GM21367 (cell line): ENCODE results near the gene CDC37L1.

Experiments
- ATAC-seq: cut with Tn5 transposase; IDR thresholded peaks from one replicate; pipeline ENCODE4 v1.9.1; 2021; ENCODE audit not compliant: unreplicated experiment

Gene CDC37L1

DNA sequence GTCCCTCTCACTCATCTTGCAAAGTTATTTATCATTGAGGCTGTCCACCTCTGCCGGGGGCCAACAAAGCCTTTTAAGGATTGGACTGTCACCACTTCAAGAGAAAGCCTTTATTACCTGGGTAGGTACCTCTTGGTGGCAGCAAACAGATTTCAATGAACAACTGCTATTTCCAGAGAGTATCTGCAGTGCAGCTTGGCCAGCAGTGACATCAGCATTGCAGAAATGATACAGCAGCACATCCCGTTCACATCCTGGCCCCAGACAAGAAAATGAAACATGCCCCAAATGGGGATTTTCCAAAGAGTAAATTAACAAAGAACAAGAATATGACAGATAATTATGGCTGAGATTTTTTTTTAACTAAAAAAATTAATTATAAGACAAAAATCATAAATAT lies 10.8 kb upstream of the CDC37L1 start:
- ATAC-seq, result no peak

GRCh38 chr9:4669890-4670289 lies 9.5 kb upstream of the CDC37L1 start:
- no peak for ATAC-seq

DNA sequence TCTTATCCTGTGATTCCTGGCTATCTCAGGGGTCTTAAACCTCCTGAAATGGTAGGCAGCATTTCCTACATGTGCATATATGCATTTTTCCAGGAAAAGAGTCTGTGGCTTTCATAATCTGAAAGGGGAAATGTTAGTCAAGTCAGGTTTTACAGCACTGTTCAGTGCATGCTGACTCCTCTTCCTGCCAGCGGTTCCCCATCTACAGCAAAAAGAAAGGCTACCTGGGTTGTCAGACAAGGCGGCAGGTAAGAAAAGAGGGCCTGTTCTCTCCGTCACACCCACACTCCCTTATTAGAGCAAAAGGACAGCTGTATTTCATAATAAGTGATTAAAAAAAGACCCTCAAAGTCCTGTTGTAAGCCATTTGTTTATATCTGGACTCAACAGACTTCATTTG lies 8.8 kb upstream of the CDC37L1 start:
- ATAC-seq, result no peak

DNA sequence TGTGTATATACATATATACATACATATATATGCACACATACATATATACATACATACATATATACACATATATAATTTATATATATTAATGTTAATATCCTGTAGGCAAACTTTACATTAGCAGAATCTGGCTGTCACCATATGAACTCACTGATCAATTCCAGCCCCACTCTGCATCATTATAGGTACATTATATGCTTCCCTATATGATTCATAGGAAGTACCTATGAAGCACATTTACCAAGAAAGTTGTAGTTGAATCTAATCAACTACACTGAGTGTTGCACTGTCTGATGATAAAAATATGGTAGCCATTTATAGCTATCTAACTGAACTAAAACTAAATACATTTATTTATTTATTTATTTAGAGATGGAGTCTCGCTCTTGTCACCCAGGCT lies 7.6 kb upstream of the CDC37L1 start:
- ATAC-seq, result no peak

GRCh38 chr9:4674783-4675182 lies 4.6 kb upstream of the CDC37L1 start:
- no peak for ATAC-seq

DNA sequence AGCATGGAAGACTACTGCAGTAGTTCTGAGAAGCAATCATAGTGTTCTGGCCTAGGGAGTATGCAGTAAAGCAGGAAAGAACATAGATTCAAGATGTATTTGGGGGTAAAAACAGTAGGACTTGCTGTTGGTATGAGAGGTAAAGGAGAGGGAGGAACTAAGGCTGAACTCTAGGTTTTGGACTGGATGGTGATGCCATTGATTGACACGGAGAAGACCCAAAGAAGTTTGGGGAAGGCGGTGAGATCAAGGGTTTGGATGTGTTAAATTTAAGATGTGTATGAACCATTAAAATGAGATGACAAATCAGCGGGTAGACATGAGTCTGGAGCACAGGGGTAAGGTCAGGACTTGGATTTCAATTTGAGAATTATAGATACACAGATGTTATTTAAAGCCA lies 2.0 kb upstream of the CDC37L1 start:
- no peak for ATAC-seq

DNA sequence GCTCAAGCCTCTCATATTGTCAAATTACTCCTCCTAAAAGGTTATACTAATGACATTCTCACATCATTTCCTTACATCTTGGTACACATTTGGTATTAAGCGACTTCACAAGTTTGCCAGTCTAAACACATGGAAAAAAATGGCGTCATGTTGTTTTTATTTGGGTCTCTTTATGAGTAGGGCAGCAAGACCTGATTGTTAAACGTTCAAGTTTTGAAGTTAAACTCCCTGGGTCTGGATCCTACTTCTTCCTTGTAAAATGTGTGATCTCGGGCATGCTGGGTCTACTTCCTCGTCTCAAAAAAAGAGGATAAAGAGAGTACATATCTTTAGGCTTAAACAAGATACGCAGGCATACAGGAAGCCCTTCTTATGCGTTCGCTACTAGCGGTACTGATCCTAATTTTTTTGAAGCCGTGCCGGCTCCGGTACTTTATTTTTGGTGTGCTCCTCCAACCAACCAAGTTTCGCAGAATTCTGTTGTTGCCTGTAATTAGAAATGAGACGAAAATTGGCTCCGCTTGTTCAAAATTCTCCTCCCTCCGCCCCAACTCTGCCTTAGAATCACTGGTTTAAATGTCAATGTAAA lies 596 bp upstream of the CDC37L1 start:
- no peak for ATAC-seq

DNA sequence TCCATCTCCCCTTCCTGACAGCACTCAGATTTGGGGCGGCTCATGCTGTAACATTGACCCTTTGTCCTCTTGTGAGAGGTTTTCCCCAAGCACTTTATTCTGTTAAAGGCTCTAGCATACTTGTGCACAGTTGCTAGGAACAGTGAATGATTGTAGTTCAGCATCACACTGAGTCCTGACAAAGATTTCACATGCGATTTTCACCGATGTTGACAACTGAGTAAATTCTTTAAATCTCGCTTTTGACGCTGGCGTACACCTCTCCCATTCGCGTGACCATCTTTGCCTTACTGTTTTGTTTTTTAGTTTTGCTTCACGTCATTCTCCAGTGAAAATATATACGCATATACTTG lies 780 bp downstream of the CDC37L1 start:
- no peak for ATAC-seq

- ATAC-seq, result no peak
These were observed 1.4 kb downstream of the CDC37L1 start for GRCh38 chr9:4680750-4681149.

DNA sequence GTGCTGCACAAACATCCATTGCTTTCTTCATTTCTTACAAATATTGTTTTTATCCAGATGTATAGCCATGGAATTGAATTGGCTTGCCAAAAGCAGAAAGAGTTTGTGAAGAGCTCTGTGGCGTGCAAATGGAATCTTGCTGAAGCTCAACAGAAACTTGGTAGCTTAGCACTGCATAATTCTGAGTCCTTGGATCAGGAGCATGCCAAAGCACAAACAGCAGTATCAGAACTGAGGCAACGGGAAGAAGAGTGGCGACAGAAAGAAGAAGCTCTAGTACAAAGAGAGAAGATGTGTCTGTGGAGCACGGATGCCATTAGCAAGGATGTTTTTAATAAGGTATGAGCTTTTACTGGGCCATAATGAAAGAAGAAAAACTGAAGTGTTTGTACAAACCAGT lies 5.5 kb downstream of the CDC37L1 start:
- ATAC-seq, result no peak

DNA sequence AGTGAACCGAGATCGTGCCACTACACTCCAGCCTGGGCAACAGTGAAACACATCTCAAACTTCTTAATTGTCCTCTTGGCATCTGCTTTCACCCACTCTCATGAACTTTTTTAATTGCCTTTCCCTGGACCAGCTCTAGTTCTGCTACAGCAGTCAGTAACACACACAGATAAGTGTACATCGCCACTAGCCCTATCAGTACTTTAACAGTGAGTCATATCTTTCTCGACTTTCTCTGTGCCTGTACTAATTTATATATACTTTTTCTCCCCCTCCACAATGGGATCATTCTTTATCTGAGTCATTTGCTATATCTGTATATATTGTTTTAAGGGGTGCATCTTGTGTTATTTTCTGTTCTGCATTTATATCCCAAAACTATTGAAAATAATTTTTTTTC lies 6.7 kb downstream of the CDC37L1 start:
- no peak for ATAC-seq

- ATAC-seq, result no peak
These were observed 7.2 kb downstream of the CDC37L1 start for GRCh38 chr9:4686584-4686983.

DNA sequence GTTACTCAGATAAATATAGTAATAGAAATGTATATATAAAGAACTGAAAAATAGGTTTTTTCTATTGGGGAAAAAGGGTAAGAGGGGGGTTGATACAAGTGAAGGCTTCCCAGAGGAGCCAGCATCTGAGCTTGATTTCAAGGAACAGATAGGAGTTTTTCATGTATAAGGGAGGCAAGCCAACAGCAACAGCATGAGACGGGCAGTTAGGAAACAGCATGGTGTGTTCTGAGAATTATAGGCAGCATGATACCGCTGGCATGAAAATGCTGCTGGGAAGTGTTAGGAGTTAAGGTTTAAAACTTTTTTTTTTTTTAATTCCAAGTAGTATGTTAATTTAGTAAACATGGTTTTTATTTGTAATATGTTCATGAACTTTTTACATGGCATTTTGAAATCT lies 9.7 kb downstream of the CDC37L1 start:
- no peak for ATAC-seq

DNA sequence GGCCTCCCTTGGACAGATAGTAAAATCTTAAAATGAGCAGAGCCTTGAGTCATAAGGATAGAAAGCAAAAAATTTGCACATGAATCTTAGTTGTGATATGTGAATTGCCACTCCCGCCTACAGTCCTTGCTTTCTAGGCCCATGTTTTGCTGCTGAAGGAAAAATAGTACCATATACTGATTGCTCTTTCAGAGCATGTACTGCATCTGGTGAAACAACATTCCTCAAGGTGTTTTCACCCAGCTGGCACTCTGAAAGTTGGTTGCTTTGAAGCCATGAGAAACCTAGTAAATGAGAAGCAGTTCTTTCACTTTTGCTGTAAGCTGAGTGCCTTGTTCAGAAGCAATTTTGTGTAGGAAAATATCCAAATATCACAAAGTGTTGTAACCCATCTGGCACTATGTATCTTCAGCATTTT lies 10.3 kb downstream of the CDC37L1 start:
- ATAC-seq, result peak; percentile 47

DNA sequence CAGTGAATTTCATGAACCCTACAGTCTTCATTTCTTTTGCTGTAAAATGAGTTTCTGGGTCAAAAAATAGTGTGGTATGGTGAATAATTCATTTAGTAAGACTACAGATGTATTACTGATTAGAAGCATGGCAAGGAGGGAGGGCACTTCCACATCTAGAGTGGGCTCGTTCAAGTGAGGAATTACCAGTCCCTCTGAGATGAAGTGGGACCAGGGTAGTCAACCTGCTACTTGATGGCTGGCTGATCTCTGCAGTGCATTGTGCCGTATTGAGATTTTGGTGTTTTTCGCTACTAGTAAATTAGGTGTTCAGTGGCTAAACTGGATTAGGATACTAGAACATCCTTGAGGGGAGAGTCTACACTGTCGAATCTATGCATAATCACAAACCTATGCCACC lies 10.8 kb downstream of the CDC37L1 start:
- peak; percentile 35 for ATAC-seq

DNA sequence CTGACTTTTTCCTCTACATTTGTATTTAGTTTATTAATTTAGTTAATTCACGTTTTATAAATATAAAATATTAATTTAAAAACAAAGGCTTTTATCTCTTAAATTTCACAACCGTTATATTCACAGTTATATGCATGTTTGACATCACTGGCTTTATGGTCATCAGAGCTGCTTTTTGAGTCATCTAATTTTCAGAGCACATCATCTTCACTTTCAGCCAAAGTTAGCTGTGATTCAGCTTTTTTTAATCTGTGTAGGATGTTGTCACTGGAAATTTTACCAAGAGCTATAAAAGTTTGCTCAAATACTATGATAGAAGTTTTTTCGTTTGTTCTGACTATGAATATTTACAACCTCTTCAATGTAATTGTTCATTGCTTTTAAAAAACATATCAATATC lies 12.4 kb downstream of the CDC37L1 start:
- ATAC-seq, result no peak

- ATAC-seq, result no peak
These were observed 20.7 kb downstream of the CDC37L1 start for GRCh38 chr9:4700091-4700490.

- no peak for ATAC-seq
These were observed 21.6 kb downstream of the CDC37L1 start for GRCh38 chr9:4700932-4701331.

- ATAC-seq, result no peak
These were observed 22.2 kb downstream of the CDC37L1 start for GRCh38 chr9:4701526-4701925.

DNA sequence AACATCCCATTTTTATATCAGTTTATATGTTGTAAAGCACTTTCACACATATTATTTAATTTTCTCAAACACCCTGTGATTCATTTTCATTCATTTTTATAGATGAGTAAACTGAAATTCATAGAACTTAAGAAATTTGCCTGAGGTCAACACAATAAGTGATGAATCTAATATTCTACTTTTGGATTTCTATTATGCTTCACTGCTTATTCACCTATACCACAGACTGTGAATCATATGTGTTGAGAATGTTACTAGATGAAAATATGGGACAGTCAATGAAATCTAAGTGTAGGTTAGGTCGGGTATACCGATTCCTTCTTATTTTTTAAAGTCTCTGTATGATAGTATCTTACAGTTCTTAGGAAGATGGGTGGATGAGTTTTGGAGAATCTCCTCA lies 24.8 kb downstream of the CDC37L1 start:
- no peak for ATAC-seq

- ATAC-seq, result no peak
These were observed 26.7 kb downstream of the CDC37L1 start for GRCh38 chr9:4706021-4706420.

- ATAC-seq, result no peak
These were observed 27.7 kb downstream of the CDC37L1 start for GRCh38 chr9:4706971-4707622.

GRCh38 chr9:4709380-4709779 lies 30.0 kb downstream of the CDC37L1 start:
- no peak for ATAC-seq
